Testis (tissue), 2 donors: ENCODE measurements around the gene SLC9B2.

Experiments
- CTCF ChIP-seq, 3 experiments: fragments of 450-650 bp in 2 of 3; fragments of 200-600 bp in 1 of 3; sonication (generic) in 1 of 3; IDR thresholded peaks; one replicate each; pipeline ENCODE4 v1.5.1; 2016 to 2019; ENCODE audit warnings: antibody characterized with exemption in 3 of 3, mild to moderate bottlenecking in 2 of 3, moderate library complexity in 1 of 3
- POLR2A ChIP-seq: fragments of 450-650 bp; IDR thresholded peaks from one replicate; pipeline ENCODE4 v1.6.1; 2017; ENCODE audit warnings: antibody characterized with exemption, mild to moderate bottlenecking, moderate library complexity

GRCh38 chr4:103050736-103051436, 25.7 kb downstream of the SLC9B2 start:
- TF ChIP-seq POLR2A (no peak), CTCF (IDR thresholded peaks at IDR 0.05) (no peak)
